Activated T-cell treated with anti-CD3 and anti-CD28 coated beads, Interleukin-2, amount 50 U/mL, for 24 hours (primary cell): ENCODE data around the gene ICE2.
"Not testable (repeated sequence)": the region's sequence is repeated elsewhere in the genome, so short reads cannot be mapped to it uniquely, and the experiment has no call there.

Experiments used
- DNase-seq: peaks from one replicate; pipeline ENCODE4 v3.0.0-alpha.2; 2020
- H3K27ac Mint-ChIP-seq: 2 replicates; pipeline ENCODE4 v1.8.0; 2020; ENCODE audit warnings: mild to moderate bottlenecking, mixed read lengths
- H3K27me3 Mint-ChIP-seq: 2 replicates; pipeline ENCODE4 v1.8.0; 2020; ENCODE audit warnings: mixed read lengths
- H3K36me3 Mint-ChIP-seq: 2 replicates; pipeline ENCODE4 v1.8.0; 2020; ENCODE audit warnings: low read depth, mixed read lengths
- H3K4me1 Mint-ChIP-seq: 2 replicates; pipeline ENCODE4 v1.8.0; 2020; ENCODE audit warnings: low read depth, mixed read lengths
- H3K4me3 Mint-ChIP-seq: 2 replicates; pipeline ENCODE4 v1.8.0; 2020; ENCODE audit warnings: mild to moderate bottlenecking, moderate library complexity, mixed read lengths
- H3K9me3 Mint-ChIP-seq: 2 replicates; pipeline ENCODE4 v1.8.0; 2020; ENCODE audit warnings: mixed read lengths

ICE2 gene

GRCh38 chr15:60414016-60414682 lies 64.8 kb downstream of the ICE2 start:
- Mint-ChIP-seq H3K36me3 (no peaks in the 10 kb centered on the region), H3K27ac (no peak overlapping the region), H3K4me3 (no peak overlapping the region), H3K27me3 (no peaks in the 10 kb centered on the region), H3K4me1 (peaks cover under 1% of the 10 kb centered on the region), H3K9me3 (no peaks in the 10 kb centered on the region)
- DNase-seq: no peak

GRCh38 chr15:60413231-60413824 lies 65.6 kb downstream of the ICE2 start:
- Mint-ChIP-seq H3K4me1 (peaks cover 8% of the 10 kb centered on the region), H3K4me3 (no peak overlapping the region), H3K27ac (no peak overlapping the region), H3K9me3 (no peaks in the 10 kb centered on the region), H3K27me3 (no peaks in the 10 kb centered on the region), H3K36me3 (no peaks in the 10 kb centered on the region)
- DNase-seq: no peak

GRCh38 chr15:60412807-60413206 lies 66.1 kb downstream of the ICE2 start:
- H3K27ac Mint-ChIP-seq, H3K4me3 Mint-ChIP-seq, H3K9me3 Mint-ChIP-seq, H3K36me3 Mint-ChIP-seq, H3K27me3 Mint-ChIP-seq, DNase-seq: not testable (repeated sequence)
- H3K4me1 Mint-ChIP-seq: peaks cover 10% of the 10 kb centered on the region

GRCh38 chr15:60411774-60412425 lies 67.0 kb downstream of the ICE2 start:
- no peaks in the 10 kb centered on the region for H3K9me3 Mint-ChIP-seq
- H3K27me3 Mint-ChIP-seq: no peaks in the 10 kb centered on the region
- H3K4me3 Mint-ChIP-seq: no peak overlapping the region
- H3K27ac Mint-ChIP-seq: no peak overlapping the region
- peaks cover 10% of the 10 kb centered on the region for H3K4me1 Mint-ChIP-seq
- no peak for DNase-seq
- H3K36me3 Mint-ChIP-seq: no peaks in the 10 kb centered on the region

GRCh38 chr15:60410350-60410749 lies 68.6 kb downstream of the ICE2 start:
- not testable (repeated sequence) for DNase-seq, H3K9me3 Mint-ChIP-seq, H3K27ac Mint-ChIP-seq, H3K36me3 Mint-ChIP-seq, H3K27me3 Mint-ChIP-seq, H3K4me3 Mint-ChIP-seq
- peaks cover 10% of the 10 kb centered on the region for H3K4me1 Mint-ChIP-seq

GRCh38 chr15:60408463-60408981 lies 70.4 kb downstream of the ICE2 start:
- Mint-ChIP-seq H3K4me1 (peaks cover 10% of the 10 kb centered on the region), H3K27ac (no peak overlapping the region)
- DNase-seq: no peak

GRCh38 chr15:60407415-60407805 lies 71.5 kb downstream of the ICE2 start:
- DNase-seq: no peak
- no peak overlapping the region for H3K4me3 Mint-ChIP-seq
- no peak overlapping the region for H3K27ac Mint-ChIP-seq
- H3K27me3 Mint-ChIP-seq: no peaks in the 10 kb centered on the region
- peaks cover 10% of the 10 kb centered on the region for H3K4me1 Mint-ChIP-seq
- H3K9me3 Mint-ChIP-seq: no peaks in the 10 kb centered on the region
- H3K36me3 Mint-ChIP-seq: no peaks in the 10 kb centered on the region

More at GRCh38 chr15:60408463-60408981, 70.4 kb downstream of the ICE2 start:
- Mint-ChIP-seq H3K36me3 (no peaks in the 10 kb centered on the region), H3K9me3 (no peaks in the 10 kb centered on the region), H3K27me3 (no peaks in the 10 kb centered on the region), H3K4me3 (no peak overlapping the region)

- Mint-ChIP-seq H3K9me3 (no peaks in the 10 kb centered on the region), H3K27me3 (no peaks in the 10 kb centered on the region), H3K4me3 (no peak overlapping the region), H3K36me3 (no peaks in the 10 kb centered on the region), H3K27ac (no peak overlapping the region), H3K4me1 (peaks cover 10% of the 10 kb centered on the region)
- DNase-seq: no peak
Measured at GRCh38 chr15:60406513-60407414, 72.2 kb downstream of the ICE2 start.

GRCh38 chr15:60405399-60405798 lies 73.5 kb downstream of the ICE2 start:
- no peaks in the 10 kb centered on the region for H3K9me3 Mint-ChIP-seq
- no peaks in the 10 kb centered on the region for H3K36me3 Mint-ChIP-seq
- DNase-seq: no peak
- no peak overlapping the region for H3K4me3 Mint-ChIP-seq
- H3K27me3 Mint-ChIP-seq: no peaks in the 10 kb centered on the region
- no peak overlapping the region for H3K27ac Mint-ChIP-seq
- peaks cover 10% of the 10 kb centered on the region for H3K4me1 Mint-ChIP-seq

GRCh38 chr15:60404351-60404750 lies 74.6 kb downstream of the ICE2 start:
- H3K27ac Mint-ChIP-seq: not testable (repeated sequence)

GRCh38 chr15:60400944-60401343 lies 78.0 kb downstream of the ICE2 start:
- Mint-ChIP-seq H3K27me3 (no peaks in the 10 kb centered on the region), H3K27ac (no peak overlapping the region), H3K9me3 (no peaks in the 10 kb centered on the region), H3K36me3 (peaks cover 12% of the 10 kb centered on the region), H3K4me1 (peaks cover 26% of the 10 kb centered on the region), H3K4me3 (no peak overlapping the region)
- no peak for DNase-seq

More at GRCh38 chr15:60404351-60404750, 74.6 kb downstream of the ICE2 start:
- not testable (repeated sequence) for DNase-seq, H3K4me3 Mint-ChIP-seq, H3K36me3 Mint-ChIP-seq, H3K27me3 Mint-ChIP-seq, H3K9me3 Mint-ChIP-seq
- peaks cover 11% of the 10 kb centered on the region for H3K4me1 Mint-ChIP-seq

GRCh38 chr15:60399931-60400330 lies 79.0 kb downstream of the ICE2 start:
- no peaks in the 10 kb centered on the region for H3K9me3 Mint-ChIP-seq
- no peaks in the 10 kb centered on the region for H3K27me3 Mint-ChIP-seq
- H3K4me3 Mint-ChIP-seq: no peak overlapping the region
- no peak overlapping the region for H3K27ac Mint-ChIP-seq
- no peak for DNase-seq
- H3K4me1 Mint-ChIP-seq: peaks cover 34% of the 10 kb centered on the region
- peaks cover 22% of the 10 kb centered on the region for H3K36me3 Mint-ChIP-seq

GRCh38 chr15:60399246-60399915 lies 79.6 kb downstream of the ICE2 start:
- peak overlapping the region; percentile 68 for H3K4me3 Mint-ChIP-seq
- H3K9me3 Mint-ChIP-seq: no peaks in the 10 kb centered on the region
- DNase-seq: peak; percentile 44
- peaks cover 39% of the 10 kb centered on the region for H3K4me1 Mint-ChIP-seq
- peak overlapping the region; percentile 83 for H3K27ac Mint-ChIP-seq
- peaks cover 28% of the 10 kb centered on the region for H3K36me3 Mint-ChIP-seq
- no peaks in the 10 kb centered on the region for H3K27me3 Mint-ChIP-seq
